OCI-LY7 (cell line): ENCODE results near the gene VSX1. TPM values are rescaled to one million over a fixed set of nuclear protein-coding genes. Genes with fewer than 3 reads are reported as not detected.

ENCODE experiments used
- BruUV-seq: library from RNA; stranded (reverse); fragments of 400-500 nt; replicated peaks from 2 replicates; lab custom pipeline; 2021; lab: Mats Ljungman, UMichigan
- CTCF ChIA-PET: fragments of 300-600 bp; sonication (Branson Sonifier 250); formaldehyde crosslinking; loops from one replicate; lab custom pipeline; 2022; ENCODE audit warnings: antibody characterized with exemption; ENCODE audit not compliant: unreplicated experiment; lab: Charles Lee
- POLR2A ChIA-PET: fragments of 300-600 bp; sonication (Branson Sonifier 250); formaldehyde crosslinking; loops from one replicate; lab custom pipeline; 2022; ENCODE audit warnings: antibody characterized with exemption; lab: Charles Lee
- DNase-seq: peaks from one replicate; pipeline ENCODE4 v3.0.0-alpha.2; 2015; ENCODE audit warnings: low spot score
- H2AFZ ChIP-seq: fragments of 200-600 bp; sonication (generic), shearing (Covaris generic); 2 replicates; pipeline ENCODE4 v1.6.1; 2014; ENCODE audit warnings: mild to moderate bottlenecking, antibody characterized with exemption, low read length, moderate library complexity
- H3K27ac ChIP-seq: fragments of 200-600 bp; sonication (generic); 2 replicates; pipeline ENCODE4 v1.5.1; 2014; ENCODE audit warnings: mixed run types, low read depth, mild to moderate bottlenecking, moderate library complexity, low read length, inconsistent platforms; ENCODE audit not compliant: poor library complexity, severe bottlenecking
- H3K36me3 ChIP-seq: fragments of 200-600 bp; sonication (generic); 2 replicates; pipeline ENCODE4 v1.6.1; 2014; ENCODE audit warnings: mild to moderate bottlenecking, antibody characterized with exemption, low read length, moderate library complexity, mixed read lengths; ENCODE audit not compliant: insufficient read depth
- H3K4me1 ChIP-seq: fragments of 200-600 bp; sonication (generic); 2 replicates; pipeline ENCODE4 v1.5.1; 2014; ENCODE audit warnings: mild to moderate bottlenecking, low read length; ENCODE audit not compliant: insufficient read depth, poor library complexity, severe bottlenecking
- H3K4me2 ChIP-seq: fragments of 200-600 bp; sonication (generic); 2 replicates; pipeline ENCODE4 v1.6.1; 2014; ENCODE audit warnings: mild to moderate bottlenecking, low read length
- H3K4me3 ChIP-seq: fragments of 200-600 bp; sonication (generic); 2 replicates; pipeline ENCODE4 v1.5.1; 2014; ENCODE audit warnings: mild to moderate bottlenecking, low read depth, low read length; ENCODE audit not compliant: poor library complexity, severe bottlenecking
- H3K79me2 ChIP-seq: fragments of 200-600 bp; sonication (generic); 2 replicates; pipeline ENCODE4 v1.6.1; 2016; ENCODE audit warnings: low read depth, mild to moderate bottlenecking, low read length, moderate library complexity, mixed read lengths; ENCODE audit not compliant: insufficient read depth
- H3K9me2 ChIP-seq: fragments of 200-600 bp; sonication (generic); 2 replicates; pipeline ENCODE4 v1.6.1; 2016; ENCODE audit warnings: mild to moderate bottlenecking, low read length, mixed read lengths; ENCODE audit not compliant: insufficient read depth
- H3K9me3 ChIP-seq: fragments of 200-600 bp; sonication (generic); 2 replicates; pipeline ENCODE4 v1.6.1; 2014; ENCODE audit warnings: mild to moderate bottlenecking, mixed run types, low read length, mixed read lengths
- H4K20me1 ChIP-seq: fragments of 200-600 bp; sonication (generic); 2 replicates; pipeline ENCODE4 v1.6.1; 2014; ENCODE audit warnings: mild to moderate bottlenecking, antibody characterized with exemption, low read length, moderate library complexity, mixed read lengths; ENCODE audit not compliant: insufficient read depth
- CTCF ChIP-seq: fragments of 200-600 bp; sonication (generic); conservative IDR thresholded peaks from 2 replicates; pipeline ENCODE4 v1.5.1; 2014; ENCODE audit warnings: mild to moderate bottlenecking, antibody characterized with exemption, low read length, moderate library complexity, mixed read lengths
- EZH2phosphoT487 ChIP-seq: fragments of 200-600 bp; sonication (generic); IDR thresholded peaks from 2 replicates; pipeline ENCODE4 v1.6.1; 2018; ENCODE audit warnings: low read depth, borderline replicate concordance, mild to moderate bottlenecking, mixed run types, antibody characterized with exemption, low read length, moderate library complexity, mixed read lengths
- intact Hi-C: fragments of 100-400 bp; cut with micrococcal nuclease; formaldehyde crosslinking; loops from one replicate; pipeline ENCODE4 v1.10.0; 2022; ENCODE audit not compliant: unreplicated experiment
- total RNA-seq, 2 experiments: library from RNA; depleted of rRNA in 1 of 2; stranded (reverse); fragments of >200 nt in 1 of 2; shearing (Covaris generic) in 1 of 2; gene quantifications; 2 replicates each; pipeline ENCODE4 v1.2.3, GENCODE V29; 2014 to 2022

VSX1 gene
- total RNA-seq, 2 experiments from 2014 or later: not detected

- Histone ChIP-seq H3K4me2 (no peak overlapping the region), H3K4me1 (peaks cover 42% of the 10 kb centered on the region), H3K36me3 (no peaks in the 10 kb centered on the region), H2AFZ (no peak overlapping the region), H3K4me3 (no peak overlapping the region), H3K27ac (no peak overlapping the region), H3K9me2 (no peaks in the 10 kb centered on the region), H3K9me3 (no peaks in the 10 kb centered on the region), H3K79me2 (no peaks in the 10 kb centered on the region), H4K20me1 (no peaks in the 10 kb centered on the region)
- intact Hi-C loops: no loop called here
- POLR2A ChIA-PET: interaction anchor here (0.5 to 0.7 kb wide), 2 partner anchors 97 to 161 kb away, joined by 3 read pairs; no protein-coding TSS in a partner anchor
- no peak for DNase-seq
- BruUV-seq: no TSS peak
- CTCF ChIA-PET: no interaction called here
- TF ChIP-seq CTCF: no peak
- TF ChIP-seq EZH2phosphoT487: no peak
These were observed 42.1 kb downstream of the VSX1 start for GRCh38 chr20:25039697-25040437.

GRCh38 chr20:25038591-25039015 is 43.3 kb downstream of the VSX1 start:
- H3K9me2 ChIP-seq: no peaks in the 10 kb centered on the region
- H2AFZ ChIP-seq: no peak overlapping the region
- H3K36me3 ChIP-seq: no peaks in the 10 kb centered on the region
- no peaks in the 10 kb centered on the region for H3K79me2 ChIP-seq
- ChIA-PET CTCF (no interaction called here), POLR2A (interaction anchor here (1.1 kb wide), 1 partner anchor 11 kb away, joined by 3 read pairs; no protein-coding TSS in a partner anchor)
- no peak overlapping the region for H3K4me2 ChIP-seq
- no peak for DNase-seq
- H4K20me1 ChIP-seq: no peaks in the 10 kb centered on the region
- no TSS peak for BruUV-seq
- no peak overlapping the region for H3K4me3 ChIP-seq
- no peaks in the 10 kb centered on the region for H3K9me3 ChIP-seq
- H3K4me1 ChIP-seq: peaks cover 42% of the 10 kb centered on the region
- no peak overlapping the region for H3K27ac ChIP-seq
- intact Hi-C loops: no loop called here
- TF ChIP-seq EZH2phosphoT487 (no peak), CTCF (no peak)

- no peaks in the 10 kb centered on the region for H3K9me2 ChIP-seq
- DNase-seq: no peak
- ChIA-PET POLR2A (interaction anchor here (1.1 kb wide), 1 partner anchor 10 kb away, joined by 3 read pairs; no protein-coding TSS in a partner anchor), CTCF (no interaction called here)
- no peaks in the 10 kb centered on the region for H3K36me3 ChIP-seq
- no peak overlapping the region for H3K4me2 ChIP-seq
- H3K4me1 ChIP-seq: peaks cover 36% of the 10 kb centered on the region
- no peak for TF ChIP-seq CTCF
- no peak for TF ChIP-seq EZH2phosphoT487
- intact Hi-C loops: no loop called here
- BruUV-seq: no TSS peak
- 0 out of 2 replicates have a peak overlapping the region, but pooled peaks have one; percentile 58 for H2AFZ ChIP-seq
- H4K20me1 ChIP-seq: no peaks in the 10 kb centered on the region
- H3K4me3 ChIP-seq: no peak overlapping the region
- no peak overlapping the region for H3K27ac ChIP-seq
- H3K9me3 ChIP-seq: no peaks in the 10 kb centered on the region
- H3K79me2 ChIP-seq: no peaks in the 10 kb centered on the region
These were observed 43.9 kb downstream of the VSX1 start for GRCh38 chr20:25038103-25038410.
